Activated T-cell treated with anti-CD3 and anti-CD28 coated beads, Interleukin-2, amount 50 U/mL, for 48 hours (primary cell): ENCODE results near the gene NEURL1B.

Experiments used
- DNase-seq, 2 experiments: peaks; one replicate each; pipeline ENCODE4 v3.0.0-alpha.2; 2020

NEURL1B gene

GRCh38 chr5:172611913-172612312 is 29.1 kb upstream of the NEURL1B start:
- DNase-seq: no peak

DNA sequence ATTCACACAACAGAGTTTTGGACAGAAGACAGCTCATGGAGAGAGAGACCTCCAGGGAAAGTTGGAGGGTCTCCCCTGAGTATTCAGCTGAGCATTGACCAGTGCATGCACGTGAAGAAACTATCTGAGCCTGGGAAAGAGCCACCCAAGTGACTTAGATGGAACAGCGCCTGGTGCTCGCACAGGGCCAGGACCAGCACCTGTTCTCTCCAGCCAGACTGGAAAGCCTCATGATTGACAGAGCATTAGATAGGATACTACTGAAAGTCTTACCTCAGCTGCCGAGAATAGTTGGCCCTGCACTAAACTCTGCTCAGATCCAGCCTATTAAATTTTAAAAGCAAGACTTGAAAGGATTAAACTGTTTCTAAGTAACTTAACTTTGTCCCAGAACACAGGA is 28.3 kb upstream of the NEURL1B start:
- DNase-seq: no peak

GRCh38 chr5:172616136-172616535 is 24.9 kb upstream of the NEURL1B start:
- DNase-seq: no peak

GRCh38 chr5:172616730-172617129 is 24.3 kb upstream of the NEURL1B start:
- DNase-seq: no peak

DNA sequence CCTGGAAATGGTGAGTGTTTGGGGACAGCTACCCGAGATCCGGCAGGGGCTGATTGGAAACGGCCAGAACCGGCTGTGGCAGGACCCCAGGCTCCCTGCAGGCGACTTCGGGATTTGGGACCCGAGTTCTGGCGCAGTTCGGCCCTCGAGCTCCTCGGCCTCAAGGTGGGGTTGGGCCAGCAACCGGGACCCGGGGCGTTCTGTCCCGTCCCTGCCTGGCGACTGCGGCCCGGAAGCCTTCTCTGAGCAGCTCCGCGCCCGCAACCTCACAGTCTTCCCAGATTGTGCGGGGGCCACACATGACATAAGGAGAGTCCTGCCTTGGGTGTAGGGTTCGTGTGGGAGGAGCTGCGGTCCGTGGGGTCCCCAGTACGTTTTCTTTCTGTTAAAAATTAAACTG is 23.2 kb upstream of the NEURL1B start:
- DNase-seq: no peak

- DNase-seq: no peak
Measured at GRCh38 chr5:172618574-172619365, 22.3 kb upstream of the NEURL1B start.

DNA sequence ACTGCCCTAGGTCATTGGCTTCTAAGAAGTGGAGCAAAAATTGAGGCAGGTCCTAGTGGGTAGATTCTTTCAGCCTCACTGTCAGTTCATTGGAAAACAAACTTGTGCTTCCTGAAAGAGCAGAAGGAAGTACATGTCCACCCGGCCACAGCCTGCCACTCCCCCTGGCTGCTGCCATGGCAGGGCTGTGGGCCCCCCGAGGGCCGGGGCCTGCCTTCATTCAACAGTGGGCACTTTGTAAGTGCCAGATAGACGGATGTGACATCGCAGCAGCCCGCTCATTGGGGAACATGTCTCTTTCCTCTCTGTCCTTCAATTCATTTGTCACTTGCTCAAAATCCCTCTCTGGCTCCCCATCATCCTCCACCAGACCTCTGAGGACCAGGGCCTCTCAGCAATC is 20.6 kb upstream of the NEURL1B start:
- no peak for DNase-seq

DNA sequence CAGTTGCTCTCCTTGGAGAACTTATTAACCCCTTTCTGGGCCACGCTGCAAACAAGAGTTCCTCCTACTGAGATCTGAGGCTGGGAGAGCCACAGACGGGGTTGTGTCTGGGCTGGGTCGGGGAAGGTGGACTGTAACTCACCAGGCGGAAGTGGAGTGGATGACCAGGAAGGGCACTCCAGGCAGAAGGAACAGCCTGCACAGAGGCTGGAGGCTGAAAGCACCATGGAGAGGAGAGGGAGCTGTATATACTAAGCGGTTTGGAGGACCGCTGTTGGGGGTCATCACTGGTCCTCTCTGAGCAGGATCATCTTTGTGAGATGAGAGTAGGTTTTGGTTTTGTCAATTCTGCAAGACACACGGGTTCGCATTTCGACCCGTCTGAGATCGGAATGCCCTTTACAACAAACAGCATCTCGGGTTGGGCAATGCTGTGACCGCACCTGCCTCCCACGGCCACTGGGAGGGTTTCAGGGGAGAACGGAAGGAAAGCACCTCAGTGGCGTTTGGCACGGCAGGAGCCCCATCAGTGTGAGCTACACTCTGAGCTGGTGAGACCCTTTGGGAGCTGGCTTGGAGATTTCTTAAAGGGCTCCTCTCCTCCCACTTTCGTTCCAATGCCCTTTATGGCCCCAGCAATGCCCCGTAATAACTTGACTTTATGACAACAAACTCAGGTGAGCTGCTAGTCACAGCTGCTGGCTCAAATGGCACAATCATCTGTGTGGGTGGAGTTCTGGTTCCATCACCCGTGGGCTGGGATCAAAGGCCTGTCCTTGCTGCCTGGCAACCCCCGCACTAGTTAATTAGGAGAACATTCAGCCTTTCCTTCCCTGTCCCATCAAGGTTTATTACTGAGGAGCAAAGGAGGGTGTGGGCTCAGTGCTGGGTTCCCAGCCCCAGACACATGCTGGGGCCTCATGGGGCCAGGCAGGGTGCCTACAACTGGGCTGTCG is 18.7 kb upstream of the NEURL1B start:
- DNase-seq: no peak

DNA sequence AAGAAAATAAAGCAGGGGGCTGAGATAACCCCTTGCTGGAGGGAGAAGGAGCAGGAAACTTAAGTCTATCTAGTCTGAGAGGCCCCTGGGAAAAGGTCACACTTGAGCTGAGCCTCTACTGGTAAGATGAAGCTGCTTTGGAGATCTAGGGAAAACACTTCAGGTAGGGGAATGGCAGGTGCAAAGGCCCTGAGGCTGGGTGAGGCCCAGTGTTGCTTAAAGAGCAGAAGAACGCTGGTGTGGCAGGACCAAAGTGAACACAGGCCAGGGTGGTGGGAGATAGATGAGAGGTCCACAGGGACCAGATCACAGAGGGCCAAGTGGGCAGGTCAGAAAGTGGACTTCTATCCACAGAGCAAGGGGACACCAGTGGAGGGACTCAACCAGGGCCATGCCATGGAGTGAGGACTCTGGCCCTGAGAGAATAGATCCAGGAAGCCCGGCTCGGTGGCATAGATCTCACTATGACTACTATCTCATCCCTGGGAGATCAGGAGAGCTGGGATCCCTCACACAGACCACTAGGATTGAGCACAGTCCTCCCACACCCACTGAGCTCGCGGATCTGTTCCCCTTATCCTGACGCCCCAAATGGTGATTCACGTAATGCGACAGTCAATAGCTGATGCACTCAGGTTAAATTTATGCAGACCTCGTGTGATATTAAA is 17.6 kb upstream of the NEURL1B start:
- DNase-seq: no peak

GRCh38 chr5:172624083-172624995 is 16.7 kb upstream of the NEURL1B start:
- DNase-seq: no peak

GRCh38 chr5:172624996-172625964 is 15.8 kb upstream of the NEURL1B start:
- DNase-seq: no peak

- no peak for DNase-seq
Measured at GRCh38 chr5:172626031-172626581, 15.0 kb upstream of the NEURL1B start.

DNA sequence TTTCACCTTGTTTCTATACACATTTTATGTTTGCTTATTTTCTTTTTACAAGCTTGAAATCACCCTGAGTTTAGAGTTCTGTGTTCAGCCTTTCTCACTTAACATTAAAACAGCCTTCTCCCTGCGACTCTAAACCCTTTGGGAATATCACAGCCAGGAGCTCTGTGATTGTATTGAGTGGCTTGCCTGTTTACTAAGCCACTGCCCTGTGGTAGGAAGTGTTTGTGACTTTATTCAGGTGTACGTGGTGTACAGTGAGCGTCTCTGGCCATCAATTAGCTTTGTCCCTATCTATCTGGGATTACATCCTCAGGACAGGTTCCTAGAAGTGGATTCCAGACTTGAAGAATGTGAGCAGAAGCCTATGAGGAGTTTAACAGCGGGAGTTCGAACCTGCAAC is 11.0 kb upstream of the NEURL1B start:
- DNase-seq: no peak

- DNase-seq: no peak
Measured at GRCh38 chr5:172630482-172630881, 10.6 kb upstream of the NEURL1B start.

GRCh38 chr5:172630986-172631385 is 10.1 kb upstream of the NEURL1B start:
- DNase-seq: no peak

GRCh38 chr5:172632346-172633092 is 8.5 kb upstream of the NEURL1B start:
- DNase-seq: no peak

GRCh38 chr5:172633403-172633970 is 7.6 kb upstream of the NEURL1B start:
- DNase-seq: no peak

DNA sequence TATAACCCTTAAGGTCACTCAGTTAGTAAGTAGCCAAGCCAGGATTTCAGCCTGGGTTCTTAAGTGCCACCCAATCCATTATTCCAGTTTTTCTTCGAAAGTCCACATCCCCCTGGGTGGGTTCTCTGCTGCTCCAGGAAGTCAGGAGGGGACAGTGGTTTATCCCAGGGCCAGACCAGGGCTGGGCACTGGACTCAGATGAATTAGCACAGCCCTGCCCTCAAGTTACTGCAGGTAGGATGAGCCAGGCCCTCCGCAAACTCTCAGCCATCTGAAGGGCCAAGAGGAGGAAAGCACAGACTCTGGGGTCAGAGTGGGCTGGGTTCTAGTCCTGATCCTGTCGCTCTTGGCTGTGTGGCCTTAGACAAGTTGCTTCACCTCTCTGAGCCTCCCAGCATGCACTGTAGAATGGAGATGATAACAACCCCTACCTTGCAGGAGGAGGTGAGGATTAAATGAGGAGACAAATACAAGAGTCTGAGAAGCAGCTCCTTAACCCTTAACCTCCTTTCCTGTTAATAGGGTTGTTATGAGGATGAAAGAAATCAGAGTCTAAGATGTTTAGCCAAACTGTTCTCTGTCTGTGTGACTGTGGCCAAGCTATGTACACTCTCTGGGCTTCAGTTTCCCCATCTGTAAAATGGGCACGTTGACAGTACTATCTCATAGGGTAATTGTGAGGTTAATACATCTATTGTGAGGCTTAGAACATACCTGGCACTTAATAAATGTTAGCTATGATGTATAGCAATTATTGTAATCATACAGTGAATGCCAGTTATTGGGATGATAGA is 6.8 kb upstream of the NEURL1B start:
- no peak for DNase-seq

DNA sequence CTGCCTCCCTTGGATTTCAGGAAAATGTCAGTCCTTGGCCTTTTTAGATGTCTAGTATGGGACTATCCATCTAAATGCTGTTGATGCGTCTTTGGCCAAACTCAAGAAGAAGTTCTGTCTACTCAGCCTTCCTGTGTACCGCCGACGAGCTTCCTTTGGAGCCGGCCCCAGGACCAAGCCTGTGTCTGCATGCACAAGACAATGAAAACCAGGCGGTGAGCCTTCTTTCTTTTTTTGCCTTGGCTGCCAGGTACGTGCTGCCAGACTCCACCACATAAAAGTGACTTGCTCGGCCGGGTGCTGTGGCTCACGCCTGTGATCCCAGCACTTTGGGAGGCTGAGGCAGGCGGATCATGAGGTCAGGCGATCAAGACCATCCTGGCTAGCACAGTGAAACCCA is 6.0 kb upstream of the NEURL1B start:
- no peak for DNase-seq
